ENCODE data around the gene ZNF426.

DNA sequence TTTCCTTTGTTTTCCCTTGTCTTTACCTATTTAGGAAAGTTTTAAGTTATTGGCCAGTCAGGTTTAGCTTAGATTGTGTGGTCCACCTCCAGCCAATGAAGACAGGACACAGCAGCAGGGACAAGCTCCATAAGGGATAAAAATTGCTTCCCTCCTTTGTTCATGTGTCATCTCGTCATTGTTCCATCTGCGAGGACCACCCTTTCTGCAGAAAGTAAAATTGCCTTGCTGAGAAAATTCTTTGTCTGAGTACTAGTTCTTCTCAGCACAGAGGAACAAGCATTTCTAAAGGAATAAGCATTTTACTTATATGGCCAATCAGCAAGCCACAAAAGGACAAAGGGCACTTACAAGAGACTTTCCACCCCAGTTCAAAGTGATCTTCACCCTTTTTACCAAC lies 51.4 kb downstream of the ZNF426 start:
- TF ChIP-seq, protein P1, sequence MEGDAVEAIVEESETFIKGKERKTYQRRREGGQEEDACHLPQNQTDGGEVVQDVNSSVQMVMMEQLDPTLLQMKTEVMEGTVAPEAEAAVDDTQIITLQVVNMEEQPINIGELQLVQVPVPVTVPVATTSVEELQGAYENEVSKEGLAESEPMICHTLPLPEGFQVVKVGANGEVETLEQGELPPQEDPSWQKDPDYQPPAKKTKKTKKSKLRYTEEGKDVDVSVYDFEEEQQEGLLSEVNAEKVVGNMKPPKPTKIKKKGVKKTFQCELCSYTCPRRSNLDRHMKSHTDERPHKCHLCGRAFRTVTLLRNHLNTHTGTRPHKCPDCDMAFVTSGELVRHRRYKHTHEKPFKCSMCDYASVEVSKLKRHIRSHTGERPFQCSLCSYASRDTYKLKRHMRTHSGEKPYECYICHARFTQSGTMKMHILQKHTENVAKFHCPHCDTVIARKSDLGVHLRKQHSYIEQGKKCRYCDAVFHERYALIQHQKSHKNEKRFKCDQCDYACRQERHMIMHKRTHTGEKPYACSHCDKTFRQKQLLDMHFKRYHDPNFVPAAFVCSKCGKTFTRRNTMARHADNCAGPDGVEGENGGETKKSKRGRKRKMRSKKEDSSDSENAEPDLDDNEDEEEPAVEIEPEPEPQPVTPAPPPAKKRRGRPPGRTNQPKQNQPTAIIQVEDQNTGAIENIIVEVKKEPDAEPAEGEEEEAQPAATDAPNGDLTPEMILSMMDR (IDR thresholded peaks at IDR 0.05): no peak
- no peak for TF ChIP-seq POLR2AphosphoS5 (IDR thresholded peaks at IDR 0.05)
- no peak for TF ChIP-seq EP300 (IDR thresholded peaks at IDR 0.05)
- TF ChIP-seq POLR2A (IDR thresholded peaks at IDR 0.05): no peak
